ENCODE results near the gene IL36RN.

The IL36RN gene

DNA sequence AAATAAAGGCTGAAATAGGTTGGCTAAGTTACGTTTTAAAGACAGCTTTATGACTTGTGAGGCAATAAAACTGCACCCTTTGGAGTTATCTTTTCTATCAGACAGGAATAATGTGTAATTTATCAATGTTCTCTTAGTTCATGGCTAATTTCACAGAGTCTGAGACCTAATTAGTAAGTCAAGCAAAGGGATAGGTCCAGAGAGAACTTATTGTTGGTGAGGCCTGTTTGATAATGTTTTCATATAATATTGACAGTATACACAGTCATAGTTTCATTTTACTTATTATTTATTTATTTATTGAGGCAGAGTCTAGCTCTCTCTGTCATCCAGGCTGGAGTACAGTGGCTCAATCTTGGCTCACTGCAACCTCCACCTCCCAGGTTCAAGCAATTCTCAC, 1.9 kb upstream of the IL36RN start:
- H3K4me3 Mint-ChIP-seq, result no peak overlapping the region
- peaks cover 20% of the 10 kb centered on the region for H3K27me3 Mint-ChIP-seq
- no peak for ATAC-seq (ENCODE audit: low read depth)
- peaks cover 19% of the 10 kb centered on the region for H3K9me3 Mint-ChIP-seq
- peaks cover 3% of the 10 kb centered on the region for H3K4me1 Mint-ChIP-seq
- peaks cover 8% of the 10 kb centered on the region for H3K36me3 Mint-ChIP-seq
- no peak for DNase-seq (ENCODE audit: low spot score in 2 of 2)
- no peak overlapping the region for H3K27ac Mint-ChIP-seq

DNA sequence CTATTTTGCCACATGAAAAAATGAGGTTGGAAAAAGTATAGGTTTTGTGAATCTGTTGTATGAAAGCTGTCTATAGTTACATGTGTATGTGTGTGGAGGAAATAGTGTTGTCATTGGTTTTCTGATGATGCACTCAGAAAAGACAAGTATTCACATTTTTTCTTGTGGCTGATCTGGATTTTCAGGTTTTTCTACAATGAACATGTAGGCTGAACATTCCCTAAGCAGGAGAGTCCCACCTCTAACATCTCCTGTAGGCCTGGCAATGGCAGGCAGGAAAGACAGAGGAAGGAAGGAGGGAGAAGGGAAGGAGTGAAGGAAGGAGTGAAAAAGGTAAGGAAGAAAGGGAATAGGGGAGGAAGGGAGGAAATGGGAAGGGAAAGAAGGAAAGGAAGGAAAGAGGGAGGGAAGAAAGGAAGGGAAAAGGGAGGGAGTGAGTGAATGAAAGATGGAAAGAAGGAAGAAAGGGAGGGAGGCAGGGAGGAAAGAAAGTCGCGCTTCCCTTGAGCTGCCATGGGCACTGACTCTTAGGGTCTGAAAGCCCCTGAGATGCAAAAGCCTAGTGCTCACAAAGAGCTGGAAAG, 495 bp upstream of the IL36RN start:
- Mint-ChIP-seq H3K4me3 (no peak overlapping the region), H3K27me3 (peaks cover 18% of the 10 kb centered on the region), H3K27ac (no peak overlapping the region)

DNA sequence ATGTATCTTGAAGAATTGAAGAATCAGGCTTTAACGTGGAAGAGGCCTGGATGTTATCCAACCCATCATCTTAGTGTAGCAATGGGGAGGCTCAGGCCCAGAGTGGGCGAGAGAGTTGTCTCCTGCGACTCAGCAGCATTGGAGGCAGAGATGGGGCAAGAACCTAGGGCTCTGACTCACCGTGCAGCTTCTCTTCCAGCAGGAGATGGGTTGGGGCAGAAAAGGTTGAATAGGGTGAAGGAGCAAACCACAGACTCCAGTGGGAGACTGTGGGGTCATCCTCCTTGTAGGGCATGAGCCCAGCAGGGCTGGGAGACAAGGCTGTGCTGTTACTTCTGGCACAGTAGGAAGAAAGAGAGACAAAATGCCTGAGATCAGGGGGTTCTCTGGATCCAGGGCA, 1.4 kb downstream of the IL36RN start:
- Mint-ChIP-seq H3K36me3 (peaks cover 4% of the 10 kb centered on the region), H3K9me3 (peaks cover 8% of the 10 kb centered on the region), H3K27me3 (peaks cover 16% of the 10 kb centered on the region), H3K4me1 (peaks cover 3% of the 10 kb centered on the region), H3K4me3 (no peak overlapping the region), H3K27ac (no peak overlapping the region)
- DNase-seq (ENCODE audit: low spot score in 2 of 2) (no peak), ATAC-seq (ENCODE audit: low read depth) (no peak)

More for the DNA sequence above, 495 bp upstream of the IL36RN start:
- H3K9me3 Mint-ChIP-seq, result peaks cover 15% of the 10 kb centered on the region
- ATAC-seq (ENCODE audit: low read depth) (no peak), DNase-seq (ENCODE audit: low spot score in 2 of 2) (no peak)
- peaks cover 8% of the 10 kb centered on the region for H3K36me3 Mint-ChIP-seq
- H3K4me1 Mint-ChIP-seq, result peaks cover 3% of the 10 kb centered on the region

DNA sequence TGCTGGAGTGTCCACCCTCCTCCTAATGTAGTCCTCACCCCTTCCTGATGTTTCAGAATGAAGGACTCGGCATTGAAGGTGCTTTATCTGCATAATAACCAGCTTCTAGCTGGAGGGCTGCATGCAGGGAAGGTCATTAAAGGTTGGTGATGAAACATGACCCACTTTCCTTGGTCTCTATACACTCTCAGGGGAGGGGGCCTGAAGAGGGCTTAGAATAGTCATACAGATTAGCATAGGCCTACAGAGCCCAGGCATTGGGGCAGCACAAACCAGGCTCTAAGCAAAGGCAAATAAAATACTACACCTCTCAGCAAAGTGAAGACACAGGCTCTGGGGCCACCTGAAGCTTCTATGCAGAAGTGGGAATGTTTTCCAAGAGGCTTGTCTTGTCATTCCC, 1.8 kb downstream of the IL36RN start:
- Mint-ChIP-seq H3K4me3 (no peak overlapping the region), H3K36me3 (peaks cover 2% of the 10 kb centered on the region), H3K9me3 (peaks cover 4% of the 10 kb centered on the region), H3K4me1 (peaks cover 3% of the 10 kb centered on the region), H3K27ac (no peak overlapping the region), H3K27me3 (peaks cover 17% of the 10 kb centered on the region)
- no peak for ATAC-seq (ENCODE audit: low read depth)
- DNase-seq (ENCODE audit: low spot score in 2 of 2), result no peak

DNA sequence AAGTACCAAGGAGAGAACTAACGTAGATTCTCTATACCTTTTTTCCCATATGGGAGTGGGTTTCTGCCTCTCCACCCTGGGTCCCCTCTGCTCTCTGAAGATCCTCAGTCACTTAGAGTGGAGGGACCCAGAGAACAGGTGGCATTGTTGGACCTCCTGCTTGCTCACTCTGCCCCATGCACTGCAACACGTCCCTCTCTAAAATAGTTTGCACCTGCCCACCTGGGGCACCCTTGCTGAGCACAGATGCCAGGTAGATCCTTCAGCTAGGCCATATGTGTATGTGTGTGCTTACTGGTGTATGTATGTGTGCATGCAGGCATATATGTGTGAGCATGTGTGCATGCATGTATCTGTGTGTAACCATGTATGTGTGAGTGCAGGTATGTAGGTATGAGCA, 2.2 kb downstream of the IL36RN start:
- H3K36me3 Mint-ChIP-seq, result peaks cover 2% of the 10 kb centered on the region
- H3K4me1 Mint-ChIP-seq, result peaks cover 3% of the 10 kb centered on the region
- H3K27ac Mint-ChIP-seq, result no peak overlapping the region
- ATAC-seq (ENCODE audit: low read depth) (no peak), DNase-seq (ENCODE audit: low spot score in 2 of 2) (no peak)
- H3K4me3 Mint-ChIP-seq, result no peak overlapping the region
- H3K9me3 Mint-ChIP-seq, result peaks cover 3% of the 10 kb centered on the region
- H3K27me3 Mint-ChIP-seq, result peaks cover 17% of the 10 kb centered on the region

DNA sequence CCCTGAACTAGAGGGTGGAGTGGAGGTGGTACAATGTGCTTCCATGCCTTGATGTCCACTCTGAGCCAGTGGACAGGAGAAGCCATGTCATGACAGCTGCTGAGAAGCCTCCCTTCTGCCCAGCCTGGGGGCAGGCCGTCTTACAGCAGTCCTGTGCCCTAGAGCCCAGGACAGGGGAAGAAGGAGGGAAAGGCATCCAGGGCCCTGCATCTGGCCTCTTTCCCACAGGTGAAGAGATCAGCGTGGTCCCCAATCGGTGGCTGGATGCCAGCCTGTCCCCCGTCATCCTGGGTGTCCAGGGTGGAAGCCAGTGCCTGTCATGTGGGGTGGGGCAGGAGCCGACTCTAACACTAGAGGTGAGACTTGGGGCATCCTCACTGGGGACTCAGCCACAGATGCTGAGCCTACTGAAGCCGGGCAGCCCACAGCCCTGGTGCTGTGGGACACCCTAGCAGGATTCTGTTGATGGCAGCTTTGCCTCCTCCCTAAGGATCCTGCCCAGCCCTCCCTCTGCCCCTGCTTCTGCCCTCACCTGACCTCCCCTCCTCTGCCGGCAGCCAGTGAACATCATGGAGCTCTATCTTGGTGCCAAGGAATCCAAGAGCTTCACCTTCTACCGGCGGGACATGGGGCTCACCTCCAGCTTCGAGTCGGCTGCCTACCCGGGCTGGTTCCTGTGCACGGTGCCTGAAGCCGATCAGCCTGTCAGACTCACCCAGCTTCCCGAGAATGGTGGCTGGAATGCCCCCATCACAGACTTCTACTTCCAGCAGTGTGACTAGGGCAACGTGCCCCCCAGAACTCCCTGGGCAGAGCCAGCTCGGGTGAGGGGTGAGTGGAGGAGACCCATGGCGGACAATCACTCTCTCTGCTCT, 3.1 kb downstream of the IL36RN start:
- H3K36me3 Mint-ChIP-seq, result peaks cover 2% of the 10 kb centered on the region

DNA sequence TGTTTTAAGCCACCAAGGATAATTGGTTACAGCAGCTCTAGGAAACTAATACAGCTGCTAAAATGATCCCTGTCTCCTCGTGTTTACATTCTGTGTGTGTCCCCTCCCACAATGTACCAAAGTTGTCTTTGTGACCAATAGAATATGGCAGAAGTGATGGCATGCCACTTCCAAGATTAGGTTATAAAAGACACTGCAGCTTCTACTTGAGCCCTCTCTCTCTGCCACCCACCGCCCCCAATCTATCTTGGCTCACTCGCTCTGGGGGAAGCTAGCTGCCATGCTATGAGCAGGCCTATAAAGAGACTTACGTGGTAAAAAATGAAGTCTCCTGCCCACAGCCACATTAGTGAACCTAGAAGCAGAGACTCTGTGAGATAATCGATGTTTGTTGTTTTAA, 5.3 kb downstream of the IL36RN start:
- no peaks in the 10 kb centered on the region for H3K36me3 Mint-ChIP-seq
- no peak overlapping the region for H3K4me3 Mint-ChIP-seq
- no peak for DNase-seq (ENCODE audit: low spot score in 2 of 2)
- H3K27ac Mint-ChIP-seq, result no peak overlapping the region
- H3K4me1 Mint-ChIP-seq, result peaks cover 3% of the 10 kb centered on the region
- peaks cover 2% of the 10 kb centered on the region for H3K9me3 Mint-ChIP-seq
- no peak for ATAC-seq (ENCODE audit: low read depth)
- H3K27me3 Mint-ChIP-seq, result peaks cover 20% of the 10 kb centered on the region

More for the DNA sequence above, 3.1 kb downstream of the IL36RN start:
- Mint-ChIP-seq H3K9me3 (peaks cover 2% of the 10 kb centered on the region), H3K4me3 (no peak overlapping the region), H3K4me1 (peaks cover 3% of the 10 kb centered on the region), H3K27me3 (peaks cover 22% of the 10 kb centered on the region), H3K27ac (no peak overlapping the region)
- no peak for DNase-seq (ENCODE audit: low spot score in 2 of 2)
- no peak for ATAC-seq (ENCODE audit: low read depth)

DNA sequence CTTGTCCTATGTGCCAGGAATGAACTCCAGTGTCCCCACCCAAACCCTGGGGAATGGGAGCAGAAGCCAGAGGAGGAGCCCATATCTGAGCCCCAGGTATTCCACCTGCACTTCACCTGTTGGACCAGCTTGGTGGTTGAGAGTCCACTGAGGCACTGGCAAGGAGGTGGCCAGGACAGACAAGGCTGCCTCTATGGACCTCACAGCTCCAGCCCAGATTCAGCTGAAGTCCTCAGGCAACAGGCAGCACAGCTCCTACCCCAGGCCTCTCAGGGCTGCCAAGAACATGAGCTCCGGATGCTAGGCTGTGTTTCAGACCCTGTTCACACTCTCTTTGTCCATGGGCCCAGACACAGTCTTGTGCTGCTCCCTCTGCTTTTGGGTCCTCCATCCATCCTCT, 5.9 kb downstream of the IL36RN start:
- Mint-ChIP-seq H3K4me3 (no peak overlapping the region), H3K36me3 (no peaks in the 10 kb centered on the region), H3K27ac (no peak overlapping the region), H3K9me3 (peaks cover 2% of the 10 kb centered on the region), H3K4me1 (peaks cover 3% of the 10 kb centered on the region), H3K27me3 (peaks cover 21% of the 10 kb centered on the region)
- DNase-seq (ENCODE audit: low spot score in 2 of 2) (no peak), ATAC-seq (ENCODE audit: low read depth) (no peak)

DNA sequence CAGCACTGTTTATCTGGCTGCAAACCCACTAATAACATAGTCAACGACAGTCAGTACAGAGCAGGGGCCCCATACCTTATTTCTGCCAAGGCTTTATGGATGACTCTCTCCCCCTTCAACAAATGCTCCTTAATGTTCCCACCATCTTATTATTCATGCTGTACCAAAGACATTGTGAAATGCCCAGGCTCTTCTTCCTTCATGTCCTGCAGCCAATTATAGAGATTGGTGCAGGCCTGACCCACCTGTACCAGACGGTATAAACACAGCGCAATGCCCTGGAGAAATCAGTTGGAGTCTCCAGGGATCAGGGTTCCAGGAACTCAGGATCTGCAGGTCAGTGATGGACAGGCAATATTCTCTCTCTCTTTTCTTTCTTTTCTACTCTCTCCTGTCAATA, 8.7 kb downstream of the IL36RN start, which contains the start of gene IL1F10:
Gene IL1F10, plus strand, starts transcription at position 290 of the 400 bp plus-strand sequence. CDS start 4,769 bp downstream, outside the sequence.
- Mint-ChIP-seq H3K36me3 (no peaks in the 10 kb centered on the region), H3K27ac (no peak within 1 kb of the TSS), H3K4me1 (no peaks in the 10 kb centered on the region), H3K9me3 (peaks cover 2% of the 10 kb centered on the region), H3K4me3 (no peak within 1 kb of the TSS), H3K27me3 (peaks cover 16% of the 10 kb centered on the region)
- DNase-seq (ENCODE audit: low spot score in 2 of 2), result no peak
- ATAC-seq (ENCODE audit: low read depth), result no peak

DNA sequence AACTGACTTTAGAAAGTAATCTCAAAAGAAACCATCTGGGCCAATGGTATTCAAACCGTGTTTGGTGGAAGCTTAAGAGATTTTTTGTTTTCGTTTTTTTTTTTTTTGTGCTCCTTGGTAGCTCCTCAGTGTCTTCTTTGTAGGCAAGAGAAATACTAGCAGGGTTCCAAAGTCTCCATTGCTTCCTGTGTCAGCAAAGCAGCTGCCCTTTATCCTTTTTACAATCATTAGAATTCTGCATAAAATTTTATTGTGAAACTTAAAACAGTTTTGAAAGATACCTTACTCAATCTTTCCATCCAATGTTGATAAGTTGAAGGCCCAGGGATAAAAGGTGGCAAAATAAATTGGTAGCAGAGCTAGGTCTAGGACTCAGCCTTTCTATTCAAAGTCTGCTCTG, 9.3 kb downstream of the IL36RN start:
- Mint-ChIP-seq H3K9me3 (peaks cover 2% of the 10 kb centered on the region), H3K27ac (no peak overlapping the region), H3K4me3 (no peak overlapping the region), H3K27me3 (peaks cover 13% of the 10 kb centered on the region), H3K36me3 (no peaks in the 10 kb centered on the region), H3K4me1 (no peaks in the 10 kb centered on the region)
- DNase-seq (ENCODE audit: low spot score in 2 of 2), result no peak
- ATAC-seq (ENCODE audit: low read depth), result no peak

DNA sequence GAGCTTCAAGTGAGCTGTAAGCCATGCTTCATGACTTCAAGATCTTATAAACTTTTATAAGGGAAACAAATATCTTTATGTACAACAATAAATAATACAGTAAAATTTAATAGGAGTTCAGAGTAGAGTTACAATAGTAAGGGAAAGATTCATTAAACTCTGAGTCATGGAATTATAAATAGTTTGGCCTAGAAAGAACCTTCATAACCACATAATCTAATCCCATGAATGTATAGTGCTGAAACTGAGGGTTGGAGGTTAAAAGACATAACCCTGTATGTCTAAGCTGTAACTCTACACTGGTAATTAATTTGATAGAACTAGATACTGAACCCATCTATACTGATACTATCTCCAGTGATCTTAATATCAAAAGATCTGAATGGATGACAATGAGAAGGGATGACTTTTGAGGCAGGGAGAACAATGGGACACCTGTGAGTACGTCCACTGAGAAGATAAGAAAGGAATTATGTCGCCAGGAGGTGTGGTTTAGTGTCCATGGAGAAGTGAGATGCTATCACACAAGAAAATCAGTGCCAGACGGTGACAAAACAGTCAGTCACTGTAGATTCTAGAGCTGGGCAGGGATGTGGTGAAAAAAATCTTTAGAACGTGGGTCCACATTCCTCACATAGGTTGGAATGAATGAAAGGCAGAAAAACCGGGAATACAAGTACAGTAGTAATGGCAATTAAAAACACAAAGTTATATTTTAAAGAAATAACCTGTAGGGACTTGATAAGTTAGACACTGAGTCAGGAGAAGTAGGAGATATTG, 9.9 kb downstream of the IL36RN start:
- Mint-ChIP-seq H3K36me3 (no peaks in the 10 kb centered on the region), H3K4me3 (no peak overlapping the region), H3K9me3 (peaks cover 2% of the 10 kb centered on the region), H3K4me1 (no peaks in the 10 kb centered on the region), H3K27me3 (peaks cover 13% of the 10 kb centered on the region), H3K27ac (no peak overlapping the region)
- DNase-seq (ENCODE audit: low spot score in 2 of 2) (no peak), ATAC-seq (ENCODE audit: low read depth) (no peak)

DNA sequence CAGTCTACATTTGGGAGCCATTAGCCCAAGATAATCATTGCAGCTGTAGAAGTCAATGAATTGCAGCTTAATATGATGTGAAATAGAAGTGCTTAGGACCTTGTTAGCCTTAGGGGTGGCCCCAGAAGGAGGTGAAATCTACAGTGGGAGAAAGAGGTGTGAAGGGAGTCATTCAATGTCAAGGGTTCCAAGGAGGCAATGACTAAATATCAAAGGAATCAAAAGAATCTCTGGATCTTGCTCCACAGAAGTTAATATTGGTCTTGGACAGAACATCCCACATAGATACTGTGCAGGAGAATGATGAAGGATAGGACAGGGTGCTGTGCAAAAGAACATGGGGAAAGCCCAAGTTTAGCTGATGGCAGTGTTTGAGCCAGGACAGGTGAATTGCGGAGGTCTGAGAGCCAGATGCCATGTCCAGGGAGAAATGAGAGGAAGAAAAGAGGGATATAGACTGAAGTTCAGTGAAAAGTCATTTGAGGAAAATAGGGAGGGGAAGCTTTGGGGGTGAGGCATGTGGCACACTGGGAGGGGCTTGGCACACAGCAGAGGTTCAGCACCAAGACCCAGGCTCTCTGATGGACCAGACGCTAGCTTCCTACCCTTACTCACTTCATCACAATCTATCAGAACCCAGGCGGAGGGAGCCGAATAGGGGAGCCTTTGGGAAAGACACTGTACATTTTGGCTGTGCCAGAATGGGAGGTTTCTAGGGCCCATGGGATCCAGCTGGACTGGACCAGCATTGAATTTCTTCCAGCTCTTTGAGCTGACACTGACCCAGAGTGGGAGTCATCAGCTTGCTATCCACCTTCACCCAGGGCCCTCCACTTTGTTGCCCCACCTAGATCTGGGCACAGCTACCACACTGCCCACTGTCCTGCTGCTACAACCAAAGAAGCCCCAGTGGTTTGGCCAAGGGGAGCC, 10.9 kb downstream of the IL36RN start:
- DNase-seq (ENCODE audit: low spot score in 2 of 2) (no peak), ATAC-seq (ENCODE audit: low read depth) (no peak)
- no peak overlapping the region for H3K27ac Mint-ChIP-seq
- H3K4me1 Mint-ChIP-seq, result no peaks in the 10 kb centered on the region
- H3K9me3 Mint-ChIP-seq, result peaks cover 2% of the 10 kb centered on the region
- H3K36me3 Mint-ChIP-seq, result no peaks in the 10 kb centered on the region
- H3K27me3 Mint-ChIP-seq, result peaks cover 15% of the 10 kb centered on the region
- no peak overlapping the region for H3K4me3 Mint-ChIP-seq

DNA sequence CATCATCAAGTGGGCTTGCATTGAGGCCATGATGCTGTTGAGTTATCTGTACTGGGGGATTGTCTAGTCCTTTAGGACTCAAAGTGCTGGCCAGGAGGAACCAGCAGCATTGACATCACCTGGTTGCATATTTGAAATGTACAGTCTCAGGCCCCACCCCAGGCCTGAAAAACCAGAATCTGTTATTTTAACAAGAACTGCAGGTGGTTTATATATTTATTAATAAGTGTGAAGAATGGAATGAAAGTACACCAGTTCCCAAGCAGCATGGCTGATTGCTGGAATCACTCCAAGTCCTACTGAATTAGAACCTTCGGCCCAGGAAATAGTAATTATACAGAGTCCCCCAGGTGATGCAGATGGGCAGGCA, 11.6 kb downstream of the IL36RN start:
- no peak for DNase-seq (ENCODE audit: low spot score in 2 of 2)
- H3K36me3 Mint-ChIP-seq, result no peaks in the 10 kb centered on the region
- H3K27ac Mint-ChIP-seq, result no peak overlapping the region
- no peak for ATAC-seq (ENCODE audit: low read depth)
- no peaks in the 10 kb centered on the region for H3K9me3 Mint-ChIP-seq
- H3K4me3 Mint-ChIP-seq, result no peak overlapping the region
- no peaks in the 10 kb centered on the region for H3K4me1 Mint-ChIP-seq
- H3K27me3 Mint-ChIP-seq, result peaks cover 13% of the 10 kb centered on the region
